ENCODE data around the gene SQOR.

The SQOR gene

GRCh38 chr15:45705510-45706473, 71.0 kb downstream of the SQOR start:
- DNase-seq (ENCODE audit: low read depth, low spot score) = peak; percentile 90

DNA sequence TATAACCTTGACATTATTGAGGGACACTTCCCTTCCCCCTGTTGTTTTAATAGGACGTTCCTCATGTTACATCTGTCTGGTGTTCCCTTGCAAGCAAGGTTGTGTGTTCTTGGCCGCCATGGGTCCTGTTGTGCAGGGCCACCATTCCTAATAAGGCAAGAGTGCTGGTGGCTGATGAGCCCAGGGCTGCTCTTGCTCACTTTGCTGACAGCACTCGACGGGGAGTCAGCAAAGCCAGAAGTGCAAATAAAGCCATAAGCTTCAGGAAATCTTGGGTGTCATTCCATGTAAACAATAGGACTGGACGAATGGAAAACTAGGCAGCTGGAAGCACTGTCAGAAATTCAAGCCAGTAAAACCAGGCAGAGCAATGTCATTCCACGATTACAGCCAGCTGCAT, 75.8 kb downstream of the SQOR start:
- no peak for DNase-seq (ENCODE audit: low read depth, low spot score)

DNA sequence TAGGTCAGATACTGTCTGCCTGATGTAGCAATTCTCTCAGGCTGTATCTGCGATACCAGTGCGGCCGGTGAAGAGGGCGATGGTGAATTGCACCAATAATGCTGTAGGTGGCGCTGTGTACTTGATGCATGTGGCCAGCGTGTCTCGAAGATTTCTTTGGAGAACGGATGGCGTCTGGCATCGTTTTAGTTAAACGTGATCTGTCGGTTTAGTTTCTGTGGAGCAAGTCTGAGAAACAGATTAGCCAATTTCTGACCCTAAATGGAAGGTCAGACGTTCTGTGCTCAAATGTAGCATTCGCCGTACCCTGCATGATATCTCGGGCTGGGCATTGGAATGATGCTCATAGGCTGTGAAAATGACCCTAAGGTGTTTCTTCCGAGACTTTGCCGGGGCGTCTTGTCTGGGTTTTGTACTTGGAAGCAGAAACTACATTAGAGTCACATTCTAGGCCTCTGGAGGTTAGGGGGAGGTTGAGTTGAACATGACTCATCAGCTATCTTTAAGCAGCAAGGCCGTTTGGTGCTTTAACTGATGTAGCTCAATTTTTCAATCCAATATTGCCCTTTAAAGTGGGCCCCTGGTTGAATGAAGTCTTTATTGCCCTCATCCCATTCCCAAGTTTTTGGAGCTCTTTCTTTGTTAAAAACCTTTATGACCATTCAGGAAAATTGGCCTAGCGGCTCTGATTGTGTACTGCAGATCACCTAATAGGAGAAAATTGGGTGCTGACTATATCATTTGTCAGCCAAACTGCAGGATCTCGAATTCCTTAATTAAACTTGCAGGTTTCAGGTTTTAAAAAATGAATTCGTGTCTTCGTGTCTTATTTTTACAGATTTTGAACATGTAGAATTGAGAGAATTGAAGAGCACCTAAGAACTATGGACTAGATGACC, 80.0 kb downstream of the SQOR start:
- peak; percentile 64 for DNase-seq (ENCODE audit: low read depth, low spot score)

DNA sequence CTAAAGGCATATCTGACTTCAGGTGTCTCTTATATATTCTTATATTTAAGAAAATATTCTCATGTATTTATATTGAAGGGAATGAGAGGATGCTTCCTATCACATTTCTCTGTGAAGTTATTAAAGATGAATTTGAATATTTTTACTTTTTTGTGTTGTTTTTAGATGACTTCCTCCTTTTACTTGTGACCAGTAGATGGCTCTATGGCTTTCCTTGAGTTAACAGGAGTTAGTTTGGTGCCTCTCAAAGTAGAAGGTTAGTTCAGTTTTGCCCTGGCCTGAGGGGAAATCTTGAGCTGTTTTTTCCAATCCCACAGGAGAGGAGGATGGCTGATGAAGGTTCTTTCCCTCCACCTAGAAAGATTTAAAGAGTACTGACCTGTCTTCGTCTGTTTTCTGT, 80.7 kb downstream of the SQOR start:
- DNase-seq (ENCODE audit: low read depth, low spot score) = no peak

DNA sequence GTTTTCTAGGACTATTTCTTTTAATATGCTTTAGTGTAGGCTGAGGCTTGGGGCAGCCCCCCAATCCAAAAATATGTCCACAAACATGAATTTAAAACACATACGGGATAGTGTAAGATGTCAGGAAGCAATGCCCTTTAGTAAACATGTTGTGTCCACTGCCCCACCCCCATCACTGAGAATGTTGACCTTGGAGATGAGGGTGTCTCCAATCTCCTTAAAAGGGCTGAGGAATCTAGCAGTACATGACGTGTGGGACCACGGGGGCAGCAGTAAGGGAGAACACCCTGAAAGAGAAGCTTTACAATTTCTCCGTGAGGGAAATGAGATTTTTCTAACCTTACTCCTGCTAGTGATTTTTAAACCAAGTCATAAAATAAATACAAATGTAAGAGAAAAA, 84.7 kb downstream of the SQOR start:
- no peak for DNase-seq (ENCODE audit: low read depth, low spot score)

DNA sequence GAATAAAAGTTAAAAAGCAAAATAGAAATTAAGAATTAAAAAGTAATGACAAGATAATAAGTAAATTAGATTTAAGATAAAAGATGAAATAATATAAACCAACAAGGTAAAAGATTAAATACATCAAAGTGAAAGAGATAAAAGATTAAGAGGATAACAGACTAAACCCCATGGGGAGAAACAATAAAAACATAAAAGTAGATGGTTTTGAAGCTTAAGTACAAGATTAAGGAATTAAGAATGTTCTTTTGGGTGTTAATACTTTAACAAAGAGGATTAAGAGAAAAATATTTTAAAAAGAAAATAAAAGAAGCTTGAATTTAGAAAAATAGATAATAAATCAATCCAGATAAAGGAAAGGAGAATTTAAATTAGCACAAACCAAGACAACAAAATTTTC, 85.4 kb downstream of the SQOR start:
- no peak for DNase-seq (ENCODE audit: low read depth, low spot score)

DNA sequence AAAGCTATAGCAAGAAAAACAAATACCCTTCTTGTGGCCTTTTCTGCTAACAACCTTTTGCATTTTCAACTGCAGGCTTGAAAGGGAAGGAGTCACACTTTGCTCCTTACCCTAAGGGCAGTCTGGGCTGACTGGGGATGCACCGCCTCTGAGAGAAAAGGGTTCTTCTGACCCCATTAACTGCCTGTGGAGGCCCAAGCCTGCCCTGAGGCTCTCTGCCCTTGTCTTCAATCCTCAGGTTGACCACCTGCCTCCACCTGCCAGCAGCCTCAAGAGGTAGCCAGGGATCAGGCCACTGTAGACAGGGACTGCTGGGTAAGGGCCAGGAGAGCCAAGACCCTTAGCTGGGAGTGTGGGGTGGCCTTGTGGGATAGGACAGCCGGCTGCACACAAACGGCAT, 93.8 kb downstream of the SQOR start:
- no peak for DNase-seq (ENCODE audit: low read depth, low spot score)

DNA sequence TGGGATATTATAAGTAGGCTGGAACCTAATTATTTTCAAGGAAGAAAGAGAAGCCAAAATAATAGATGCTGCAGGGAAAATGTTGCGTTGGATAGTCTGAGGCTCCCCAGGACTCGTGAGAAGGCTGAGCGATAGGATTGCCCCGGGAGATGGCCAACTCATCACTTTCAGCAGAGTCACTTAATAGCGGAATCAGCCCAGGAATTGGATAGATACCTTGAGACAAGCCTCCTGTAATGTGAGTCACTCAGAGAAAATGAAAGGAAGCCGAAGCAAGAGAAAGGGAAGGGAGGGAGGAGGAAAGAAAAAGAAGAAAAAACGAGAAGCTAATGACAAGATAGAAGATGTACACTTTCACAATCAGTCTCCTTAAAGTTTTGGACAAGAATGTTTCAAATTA, 94.3 kb downstream of the SQOR start:
- DNase-seq (ENCODE audit: low read depth, low spot score) = no peak

- DNase-seq (ENCODE audit: low read depth, low spot score) = no peak
Observed at GRCh38 chr15:45731343-45731742, 96.5 kb downstream of the SQOR start.

DNA sequence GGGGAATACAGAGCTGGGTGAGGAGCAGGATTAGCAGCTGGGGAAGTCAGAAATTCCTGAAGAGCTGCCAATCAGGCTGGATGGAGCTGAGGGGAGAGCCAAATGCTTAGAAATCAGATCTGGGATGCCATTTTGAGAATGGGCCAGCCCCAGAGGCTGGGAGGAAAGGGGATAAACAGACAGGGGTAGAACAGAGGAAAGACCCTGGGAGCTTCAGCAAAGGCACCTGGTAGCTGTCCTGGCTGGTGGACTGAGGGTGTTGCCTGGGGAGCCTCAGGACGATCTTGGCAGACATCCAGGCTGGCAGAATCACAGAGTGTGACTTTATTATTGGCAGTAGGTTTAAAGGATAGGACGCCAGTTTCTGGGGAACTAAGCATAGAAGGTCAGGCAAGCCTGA, 97.8 kb downstream of the SQOR start:
- peak; percentile 21 for DNase-seq (ENCODE audit: low read depth, low spot score)

- DNase-seq (ENCODE audit: low read depth, low spot score) = no peak
Observed at GRCh38 chr15:45734260-45734711, 99.5 kb downstream of the SQOR start.

All from astrocyte of the hippocampus (primary cell).